HG02938 (cell line): Measurements from ENCODE around the gene EXO5.
"Not testable (repeated sequence)": the region's sequence is repeated elsewhere in the genome, so short reads cannot be mapped to it uniquely, and the experiment has no call there.

Experiments used
- ATAC-seq: cut with Tn5 transposase; IDR thresholded peaks from one replicate; pipeline ENCODE4 v1.9.1; 2021; ENCODE audit warnings: mild to moderate bottlenecking, moderate library complexity; ENCODE audit not compliant: unreplicated experiment

EXO5 gene

GRCh38 chr1:40546957-40547356, 38.4 kb downstream of the EXO5 start:
- no peak for ATAC-seq

DNA sequence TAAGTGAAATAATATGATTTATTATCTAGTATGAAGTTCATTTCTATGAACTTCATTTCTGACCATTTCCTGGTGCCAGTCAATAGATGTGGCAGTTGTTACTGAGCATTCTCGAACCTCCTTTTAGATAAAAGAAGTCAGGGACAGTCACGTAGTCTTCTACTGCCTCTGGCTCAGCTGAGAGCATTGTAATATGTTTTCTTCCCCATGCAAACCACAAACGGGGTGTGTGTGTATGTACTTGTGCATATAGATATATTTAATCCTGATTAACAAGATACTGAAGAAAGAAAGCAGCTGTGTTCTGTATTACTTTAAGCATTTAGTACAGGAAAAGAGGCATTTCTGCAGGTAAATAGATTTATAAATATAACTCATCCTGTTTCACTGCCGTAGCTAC, 44.5 kb downstream of the EXO5 start:
- ATAC-seq = no peak

- not testable (repeated sequence) for ATAC-seq
Observed at GRCh38 chr1:40554807-40555206, 46.2 kb downstream of the EXO5 start.

GRCh38 chr1:40556121-40556520, 47.6 kb downstream of the EXO5 start:
- no peak for ATAC-seq

DNA sequence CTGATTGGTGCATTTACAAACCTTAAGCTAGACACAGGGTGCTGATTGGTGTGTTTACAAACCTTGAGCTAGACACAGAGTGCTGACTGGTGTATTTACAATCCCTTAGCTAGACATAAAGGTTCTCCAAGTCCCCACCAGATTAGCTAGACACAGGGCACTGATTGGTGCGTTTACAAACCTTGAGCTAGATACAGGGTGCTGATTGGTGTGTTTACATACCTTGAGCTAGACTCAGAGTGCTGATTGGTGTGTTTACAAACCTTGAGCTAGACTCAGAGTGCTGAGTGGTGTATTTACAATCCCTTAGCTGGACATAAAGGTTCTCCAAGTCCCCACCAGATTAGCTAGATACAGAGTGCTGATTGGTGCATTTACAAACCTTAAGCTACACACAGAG, 49.7 kb downstream of the EXO5 start:
- ATAC-seq = not testable (repeated sequence)

GRCh38 chr1:40562185-40562584, 53.6 kb downstream of the EXO5 start:
- no peak for ATAC-seq

GRCh38 chr1:40563266-40563665, 54.7 kb downstream of the EXO5 start:
- ATAC-seq = no peak

DNA sequence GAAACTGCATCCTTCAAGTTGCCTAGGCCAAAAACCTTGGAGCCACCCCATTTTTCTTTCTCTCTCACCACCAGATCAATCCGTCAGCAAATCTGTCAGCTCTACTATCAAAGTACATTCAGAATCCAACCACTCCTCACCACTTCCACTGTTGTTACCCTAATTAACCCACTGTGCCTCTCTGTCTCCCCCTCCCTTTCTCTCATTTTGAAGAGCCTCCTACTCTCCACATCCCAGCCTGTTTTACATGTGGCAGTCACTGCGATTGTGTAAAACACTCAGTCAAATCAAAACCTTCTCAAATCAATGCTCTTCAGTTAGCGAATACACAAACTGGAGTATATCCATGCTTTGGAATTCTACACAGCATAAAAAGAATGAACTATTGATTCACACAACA, 55.9 kb downstream of the EXO5 start:
- ATAC-seq = no peak

DNA sequence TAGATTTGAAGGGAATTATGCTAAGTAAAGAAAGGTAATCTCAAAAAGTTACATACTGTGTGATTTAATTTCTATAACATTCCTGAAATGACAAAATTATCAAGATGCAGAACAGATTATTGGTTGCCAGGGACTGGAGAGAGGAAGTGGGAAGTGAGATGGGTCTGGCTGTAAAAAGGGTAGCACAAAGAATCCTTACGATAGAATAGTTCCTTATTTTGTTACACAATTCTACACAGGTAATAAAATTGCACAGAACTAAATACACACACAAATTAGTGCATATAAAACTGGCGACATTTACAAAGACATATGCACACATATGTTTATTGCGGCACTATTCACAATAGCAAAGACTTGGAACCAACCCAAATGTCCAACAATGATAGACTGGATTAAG, 56.3 kb downstream of the EXO5 start:
- no peak for ATAC-seq
